Measurements from ENCODE around the gene TRAF7.

The TRAF7 gene

DNA sequence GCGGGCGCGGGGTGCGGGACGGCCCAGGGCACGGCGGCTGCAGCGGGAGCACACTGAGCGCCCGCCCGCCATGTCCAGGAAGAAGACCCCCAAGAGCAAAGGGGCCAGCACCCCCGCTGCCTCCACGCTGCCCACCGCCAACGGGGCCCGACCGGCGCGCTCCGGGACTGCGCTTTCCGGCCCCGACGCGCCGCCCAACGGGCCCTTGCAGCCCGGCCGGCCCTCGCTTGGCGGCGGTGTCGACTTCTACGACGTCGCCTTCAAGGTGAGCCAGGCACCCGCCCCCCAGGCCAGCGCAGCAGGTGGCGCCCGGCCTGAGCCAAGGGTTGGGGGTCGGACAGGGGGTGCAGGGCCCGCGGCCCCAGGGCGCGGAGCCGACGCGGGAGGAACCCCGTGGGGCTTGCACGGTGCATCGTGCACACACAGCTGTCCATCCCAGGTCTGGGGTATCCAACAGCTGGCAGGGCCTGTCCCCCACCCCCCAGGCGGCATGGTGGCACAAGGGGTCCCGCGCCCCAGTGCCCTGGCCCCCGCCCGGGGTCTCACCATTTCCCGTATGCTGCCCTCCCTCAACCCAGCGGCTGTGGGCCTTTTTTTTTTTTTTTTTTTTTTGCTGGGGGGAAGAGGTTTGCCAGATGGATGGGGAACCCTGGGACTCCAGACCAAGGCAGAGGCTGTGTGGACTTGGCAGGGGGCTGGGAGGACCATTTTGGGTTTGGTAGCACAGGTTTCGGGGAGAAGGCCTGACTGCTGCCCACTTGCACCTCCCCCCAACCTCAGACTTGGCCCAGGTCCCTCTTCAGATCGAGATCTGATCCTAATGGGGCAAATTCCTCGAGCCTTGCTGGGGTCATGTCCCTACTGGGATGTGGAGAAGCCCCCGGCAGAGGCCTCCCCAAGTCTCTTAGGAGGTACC is 6.6 kb upstream of the TRAF7 start:
- DNase-seq, result no peak

DNA sequence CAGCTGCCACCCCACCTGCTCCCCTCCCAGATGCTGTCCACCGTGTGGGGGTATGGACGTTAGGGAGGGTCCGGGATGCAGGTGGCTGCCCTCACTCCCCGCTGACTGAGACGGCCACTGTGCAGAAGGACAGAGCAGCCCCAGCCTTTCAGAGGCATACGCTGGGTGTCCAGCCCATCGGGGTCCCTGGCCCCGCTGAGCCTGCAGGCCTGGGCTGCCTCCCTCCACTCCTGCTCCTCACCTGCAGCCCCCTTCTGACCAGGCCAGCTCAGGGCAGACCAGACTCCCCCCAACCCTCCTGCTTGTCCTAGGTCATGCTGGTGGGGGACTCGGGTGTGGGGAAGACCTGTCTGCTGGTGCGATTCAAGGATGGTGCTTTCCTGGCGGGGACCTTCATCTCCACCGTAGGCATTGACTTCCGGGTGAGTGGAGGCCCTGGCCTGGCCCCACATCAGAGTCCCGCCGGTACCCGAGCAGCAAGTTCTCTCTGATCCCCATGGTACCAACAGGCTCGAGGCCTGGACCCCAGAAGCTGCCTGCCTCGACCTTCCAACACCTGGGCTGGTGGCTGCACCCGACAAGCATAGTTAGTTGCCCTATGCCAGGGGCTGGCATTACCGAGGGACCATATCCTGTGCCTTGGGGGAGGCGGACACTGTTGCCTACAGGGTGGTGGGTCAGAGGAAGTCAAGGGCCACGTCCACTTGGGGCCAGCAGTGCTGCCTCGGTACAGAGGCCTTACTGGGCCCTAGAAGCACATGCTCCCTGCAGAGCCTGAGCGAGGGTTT is 5.8 kb upstream of the TRAF7 start:
- no peak for DNase-seq

DNA sequence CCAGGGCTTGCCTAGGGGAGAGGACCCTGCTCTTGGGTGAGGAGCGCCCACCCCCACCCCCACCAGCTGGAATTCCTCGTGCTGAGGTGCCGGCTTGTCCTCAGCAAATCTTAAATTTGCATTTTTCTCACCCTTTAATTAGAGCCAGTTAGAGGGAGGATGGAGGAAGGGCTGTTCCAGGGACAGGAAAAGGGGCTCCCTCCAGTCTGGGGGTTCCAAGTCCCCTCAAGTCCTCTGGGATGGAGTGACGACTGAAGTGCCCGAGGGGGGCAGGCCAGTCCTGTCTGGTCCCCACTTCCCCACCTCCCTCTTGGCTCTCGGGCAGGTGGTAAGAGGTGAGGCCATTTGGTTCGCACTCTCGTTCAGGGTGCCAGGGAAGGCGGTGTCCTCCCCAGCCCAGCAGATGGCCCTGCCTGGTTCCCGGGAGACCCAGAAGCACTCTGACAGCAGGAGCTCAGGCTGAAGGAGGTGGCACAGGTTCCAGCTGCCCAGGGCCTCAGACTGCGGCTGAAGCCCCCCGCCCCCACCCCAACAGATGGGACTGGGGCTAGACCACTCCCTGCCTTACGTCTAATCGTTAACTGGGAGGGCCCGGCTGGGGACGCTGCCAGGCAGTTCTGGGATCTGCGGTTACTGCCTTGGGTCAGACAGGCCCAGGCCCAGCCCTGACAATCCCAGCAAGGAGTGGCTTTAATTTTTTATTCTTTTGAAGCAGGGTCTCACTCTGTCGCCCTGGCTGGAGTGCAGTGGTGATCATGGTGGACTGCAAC is 5.0 kb upstream of the TRAF7 start:
- no peak for DNase-seq

DNA sequence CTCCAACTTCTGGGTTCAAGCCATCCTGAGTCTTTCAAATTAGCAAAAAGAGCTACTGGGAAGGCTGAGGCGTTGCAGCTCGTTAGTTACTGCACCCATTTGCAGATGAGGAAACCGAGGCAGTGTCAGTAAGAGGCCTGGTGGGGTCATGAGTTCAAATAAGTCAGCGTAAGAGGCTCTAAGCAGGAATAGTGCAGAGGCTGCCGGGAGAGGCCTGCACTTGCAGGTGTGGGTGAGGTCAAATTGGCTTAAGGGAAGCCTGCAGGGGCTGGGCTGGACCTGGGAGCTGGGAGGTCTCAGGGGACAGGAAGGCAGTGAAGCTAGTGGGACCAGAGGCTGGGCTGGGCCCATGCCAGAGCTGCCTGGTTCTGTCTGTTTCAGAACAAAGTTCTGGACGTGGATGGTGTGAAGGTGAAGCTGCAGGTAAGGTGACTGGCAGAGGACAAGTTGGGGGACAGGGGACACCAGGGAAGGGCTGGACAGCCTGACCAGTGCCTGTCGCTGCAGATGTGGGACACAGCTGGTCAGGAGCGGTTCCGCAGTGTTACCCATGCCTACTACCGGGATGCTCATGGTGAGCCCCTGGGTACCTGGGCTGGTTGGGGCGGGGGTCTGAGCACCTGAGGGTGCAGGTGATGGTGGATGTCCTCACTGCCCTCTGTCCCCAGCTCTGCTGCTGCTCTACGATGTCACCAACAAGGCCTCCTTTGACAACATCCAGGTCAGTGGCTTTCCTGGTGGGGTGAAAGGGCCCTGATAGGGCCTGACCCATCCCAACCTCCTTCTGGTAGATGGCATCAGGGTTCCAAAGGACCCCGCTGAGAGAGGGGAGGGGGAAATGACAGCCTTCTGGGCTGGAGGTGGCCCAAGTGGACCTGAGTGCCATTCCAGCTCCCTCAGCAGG is 4.1 kb upstream of the TRAF7 start:
- no peak for DNase-seq

DNA sequence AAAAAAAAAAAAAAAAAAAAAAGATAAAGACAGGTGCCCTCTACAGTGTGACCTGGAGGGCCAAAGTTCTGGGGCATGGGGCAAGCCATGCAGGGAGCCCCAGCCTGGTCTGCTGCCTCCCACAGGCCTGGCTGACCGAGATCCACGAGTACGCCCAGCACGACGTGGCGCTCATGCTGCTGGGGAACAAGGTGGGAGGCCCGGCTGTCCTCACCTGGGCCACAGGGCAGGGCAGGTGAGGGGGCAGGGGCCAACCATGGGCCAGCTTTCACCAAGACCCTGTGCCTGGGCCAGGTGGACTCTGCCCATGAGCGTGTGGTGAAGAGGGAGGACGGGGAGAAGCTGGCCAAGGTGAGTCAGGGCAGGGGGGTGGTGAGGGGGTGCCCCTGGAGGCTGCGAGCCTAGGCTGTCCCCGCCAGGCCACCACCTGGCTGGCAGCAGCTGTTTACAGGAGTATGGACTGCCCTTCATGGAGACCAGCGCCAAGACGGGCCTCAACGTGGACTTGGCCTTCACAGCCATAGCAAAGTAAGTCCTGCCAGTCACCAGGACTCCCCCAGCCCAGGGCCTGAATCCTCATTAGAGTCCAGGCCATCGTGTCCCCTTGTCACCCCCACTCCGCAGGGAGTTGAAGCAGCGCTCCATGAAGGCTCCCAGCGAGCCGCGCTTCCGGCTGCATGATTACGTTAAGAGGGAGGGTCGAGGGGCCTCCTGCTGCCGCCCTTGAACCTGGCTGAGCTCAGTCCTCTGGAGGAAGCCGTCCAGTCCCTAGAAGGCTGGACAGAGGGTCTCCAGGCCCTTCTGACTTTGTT is 2.7 kb upstream of the TRAF7 start:
- no peak for DNase-seq

GRCh38 chr16:2154533-2155090 is 970 bp upstream of the TRAF7 start:
- DNase-seq, result no peak

- DNase-seq, result no peak
Observed at GRCh38 chr16:2155977-2156848, 631 bp downstream of the TRAF7 start.

DNA sequence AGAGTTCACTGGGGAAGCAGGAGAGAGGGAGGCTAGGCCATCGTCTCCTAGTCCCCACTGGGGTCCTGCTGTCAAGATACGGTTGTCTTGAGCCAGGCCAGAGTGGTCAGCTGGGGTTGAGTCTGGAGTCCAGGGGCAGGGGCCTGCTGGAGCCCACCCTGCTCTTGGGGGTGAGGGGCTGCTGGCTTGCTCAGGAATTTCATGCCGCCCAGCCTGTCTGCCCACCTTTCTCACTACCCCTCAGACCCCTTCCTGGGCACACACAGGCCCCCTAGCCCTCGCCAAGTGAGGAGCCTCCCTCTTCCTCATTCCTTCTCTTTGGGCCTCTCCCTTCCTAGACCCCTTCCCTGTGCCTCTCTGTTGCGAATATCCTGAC is 1.3 kb downstream of the TRAF7 start:
- no peak for DNase-seq

DNA sequence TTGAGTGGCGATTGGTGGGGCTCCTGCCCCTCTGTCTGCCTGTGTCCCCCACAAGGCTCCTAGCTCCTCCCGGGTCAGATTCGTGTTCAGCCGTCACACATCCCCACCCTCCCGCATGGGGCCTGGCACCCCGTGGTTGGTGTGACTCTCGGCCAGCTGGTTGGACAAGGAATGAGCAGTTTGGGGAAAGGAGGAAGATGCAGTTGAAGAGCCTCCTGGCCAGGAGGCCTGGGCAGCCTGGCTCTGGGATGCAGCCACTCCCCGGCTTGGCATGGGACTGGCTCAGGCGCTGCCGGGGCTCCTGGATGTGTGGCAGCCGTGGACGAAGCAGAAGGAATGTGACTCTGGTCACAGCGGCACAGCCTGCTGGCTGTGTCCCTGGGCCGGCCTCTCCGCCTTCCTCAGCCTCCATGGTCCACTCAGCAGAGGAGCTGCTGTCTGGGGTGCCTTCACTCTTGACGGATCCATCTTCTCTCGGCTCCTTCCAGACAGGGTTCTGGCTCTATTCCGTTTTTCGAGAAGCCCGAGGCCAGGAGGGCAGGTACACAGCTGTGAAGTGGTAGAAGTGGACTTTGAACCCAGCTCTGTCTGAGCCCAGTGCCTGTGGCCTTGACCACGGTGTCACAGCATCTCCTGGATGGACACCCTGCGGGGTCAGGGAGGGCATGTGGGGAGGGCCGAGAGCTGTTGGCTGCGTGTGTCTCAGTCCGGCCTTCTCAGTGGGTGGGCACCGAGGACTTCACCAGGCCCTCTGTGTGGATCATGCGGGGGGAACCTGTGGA is 2.1 kb downstream of the TRAF7 start:
- DNase-seq, result no peak

GRCh38 chr16:2158262-2158638 is 2.7 kb downstream of the TRAF7 start:
- DNase-seq, result no peak

DNA sequence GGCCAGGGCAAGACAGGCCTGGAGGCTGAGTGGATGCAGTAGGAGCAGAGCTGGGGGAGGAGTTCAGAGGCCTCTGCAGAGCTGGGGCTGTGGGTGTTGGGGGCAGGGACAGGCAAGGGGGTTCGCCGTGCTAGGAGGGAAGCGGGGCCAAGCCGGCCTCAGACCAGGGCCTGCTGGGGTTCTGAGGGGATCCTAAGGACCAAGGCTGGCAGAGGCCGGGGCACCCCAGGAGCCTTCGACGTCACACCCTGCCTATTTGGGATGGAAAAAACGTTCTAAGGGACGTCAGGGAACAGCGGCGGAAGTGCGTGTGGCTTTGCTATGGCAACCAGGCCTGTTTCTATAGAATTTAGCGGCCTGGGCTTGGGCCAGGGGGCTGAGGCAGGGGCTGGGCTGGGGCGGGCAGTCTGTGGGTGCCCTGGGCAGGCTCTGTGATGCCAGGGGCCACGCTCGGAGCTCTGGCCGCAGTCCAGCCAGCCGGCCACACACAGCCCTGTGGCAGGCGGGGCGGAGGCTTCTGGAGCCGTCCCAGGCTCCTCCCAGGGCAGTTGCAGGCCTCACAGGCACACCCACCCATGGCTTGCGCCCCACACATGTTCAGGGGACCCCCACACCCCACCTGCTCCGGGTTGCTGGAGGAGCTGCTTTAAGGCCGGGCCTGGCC is 3.7 kb downstream of the TRAF7 start:
- DNase-seq, result no peak

DNA sequence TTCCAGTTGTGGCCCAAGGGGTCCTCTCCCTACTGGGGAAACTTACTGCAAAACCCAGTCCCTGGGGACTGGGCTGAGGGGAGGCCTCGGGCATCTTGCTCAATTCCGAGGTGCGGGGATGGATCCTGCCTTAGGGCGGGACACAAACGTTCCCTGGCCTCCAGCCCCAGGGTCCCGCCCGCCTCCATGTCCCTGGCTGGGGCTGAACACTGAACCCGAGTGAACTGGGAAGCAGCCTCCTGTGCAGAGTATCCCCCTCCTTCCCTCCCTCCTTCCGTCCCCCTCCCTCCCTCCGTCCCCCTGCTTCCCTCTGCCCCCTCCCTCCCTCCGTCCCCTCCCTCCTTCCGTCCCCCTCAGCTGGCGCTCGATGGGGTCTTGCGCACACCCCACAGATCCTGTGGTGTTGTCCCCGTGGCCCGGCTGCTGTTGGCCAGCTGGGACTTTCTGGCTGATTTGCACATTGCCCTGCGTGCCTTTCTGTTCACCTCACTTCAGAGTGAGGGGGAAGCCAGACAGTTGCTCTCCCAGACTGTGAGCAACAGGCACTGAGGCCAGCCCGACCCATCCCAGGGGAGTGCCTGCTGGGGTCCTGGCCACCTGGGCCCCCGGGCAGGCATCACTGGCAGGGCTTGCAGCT is 5.5 kb downstream of the TRAF7 start:
- DNase-seq, result no peak

DNA sequence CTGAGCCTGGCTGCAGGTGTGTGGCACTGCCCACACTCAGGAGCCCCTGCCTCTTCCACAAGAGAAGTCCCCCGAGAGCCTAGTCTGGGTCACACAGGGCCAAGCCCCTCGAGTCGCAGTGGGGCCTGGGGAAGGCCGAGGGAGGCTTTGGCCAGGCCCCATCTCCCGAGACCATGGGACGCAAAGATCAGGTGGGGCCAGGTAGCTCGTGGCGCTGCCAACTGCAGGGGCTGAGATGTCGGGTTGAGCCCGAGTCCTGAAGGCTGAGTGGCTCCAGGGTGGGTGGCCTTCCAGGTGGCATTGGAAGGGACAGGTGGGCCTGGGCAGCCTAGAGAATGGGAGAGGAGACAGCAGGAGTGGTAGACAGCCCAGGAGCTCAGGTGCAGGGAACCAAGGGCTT is 6.3 kb downstream of the TRAF7 start:
- no peak for DNase-seq

- DNase-seq, result no peak
Observed at GRCh38 chr16:2162676-2163118, 7.1 kb downstream of the TRAF7 start.

DNA sequence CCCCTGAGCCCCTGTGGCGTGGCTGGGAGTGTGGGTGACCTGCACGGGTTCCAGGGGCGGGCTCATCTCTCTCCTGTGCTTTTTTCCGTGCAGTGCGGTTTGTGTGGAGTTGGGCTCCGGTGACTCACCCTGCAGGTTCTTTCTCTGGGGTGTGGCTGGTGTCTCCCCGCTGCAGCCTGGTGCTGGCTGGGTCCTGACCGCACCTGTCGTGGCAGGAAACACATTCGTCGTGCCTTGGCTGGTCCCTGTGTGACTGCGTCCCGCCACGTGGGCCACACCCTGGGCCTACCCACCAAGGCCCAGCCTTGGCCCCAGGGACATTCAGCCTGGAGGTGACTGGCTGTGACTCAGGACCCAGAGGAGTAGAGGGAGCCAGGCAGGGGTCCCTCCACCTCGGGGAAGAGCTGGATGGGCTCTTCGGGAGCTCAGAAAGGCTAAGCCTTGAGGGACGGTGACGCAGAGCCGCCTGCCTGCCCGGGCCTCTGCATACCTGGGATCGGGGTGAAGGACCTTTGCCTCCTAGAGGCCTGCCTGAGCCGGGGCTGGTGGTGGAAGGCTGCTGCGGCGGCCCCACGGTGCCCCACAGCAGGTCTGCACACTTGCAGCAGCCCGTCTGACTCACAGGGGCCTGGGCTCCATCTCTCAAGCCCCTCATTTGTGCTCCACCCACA is 7.8 kb downstream of the TRAF7 start:
- DNase-seq, result no peak

- no peak for DNase-seq
Observed at GRCh38 chr16:2165861-2166260, 10.3 kb downstream of the TRAF7 start.

DNA sequence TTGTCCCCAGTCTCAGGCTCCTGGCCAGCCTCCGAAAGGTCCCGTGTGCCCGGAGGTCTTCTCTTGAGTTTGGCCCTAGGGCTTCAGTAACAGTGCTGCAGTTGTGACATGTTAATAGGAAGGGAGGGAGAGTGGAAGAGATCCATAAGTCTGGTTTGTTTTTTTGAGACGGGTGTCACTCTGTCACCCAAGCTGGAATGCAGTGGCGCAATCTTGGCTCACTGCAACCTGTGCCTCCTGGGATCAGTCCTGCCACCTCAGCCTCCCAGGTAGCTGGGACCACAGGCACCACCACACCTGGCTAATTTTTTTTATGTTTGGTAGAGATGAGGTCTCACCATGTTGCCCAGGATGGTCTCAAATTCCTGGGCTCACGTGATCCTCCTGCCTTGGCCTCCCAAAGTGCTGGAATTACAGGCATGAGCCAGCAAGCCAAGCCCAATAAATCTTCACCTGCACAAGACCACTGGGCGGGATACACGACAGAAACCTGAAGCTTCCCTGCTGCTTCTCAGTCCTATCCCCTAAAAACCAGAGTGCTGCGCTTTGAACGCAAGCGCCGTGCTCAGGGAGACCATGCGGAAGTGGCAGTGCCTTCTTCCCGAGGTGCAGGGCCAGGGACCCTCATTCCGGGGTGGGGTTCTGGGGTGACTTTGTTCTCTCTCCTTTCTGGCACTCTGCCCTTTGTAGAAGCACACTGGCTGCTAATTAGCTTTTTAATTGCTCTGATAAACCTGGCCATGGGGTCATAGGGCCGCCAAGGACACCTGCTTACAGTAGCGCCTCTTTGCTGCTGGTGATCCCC is 10.9 kb downstream of the TRAF7 start:
- DNase-seq, result no peak

Measured in NCI-H2029 treated with DMSO at 0.1 percent for 48 hours (cell line).